ENCODE results near the gene BDNF.

- no peak for TF ChIP-seq CTCF (IDR thresholded peaks at IDR 0.05)
- TF ChIP-seq POLR2A (IDR thresholded peaks at IDR 0.05): no peak
These were observed 86.2 kb downstream of the BDNF start for GRCh38 chr11:27614092-27614491.
